ENCODE data around the gene COQ10A.

Gene COQ10A

GRCh38 chr12:56266693-56267442 is at the start of gene COQ10A:
COQ10A (plus strand) TSS chr12:56266942; CDS start chr12:56267119, 177 bp downstream.
- DNase-seq (ENCODE audit: low read depth in 3 of 3, low spot score in 1 of 3): peak; percentile 68 to 77 (median 68)

- no peak for DNase-seq (ENCODE audit: low read depth in 3 of 3, low spot score in 1 of 3)
Measured at GRCh38 chr12:56219840-56220239, 46.9 kb upstream of the COQ10A start.

GRCh38 chr12:56220611-56221231 is 46.0 kb upstream of the COQ10A start:
- DNase-seq (ENCODE audit: low read depth in 3 of 3, low spot score in 1 of 3): no peak

GRCh38 chr12:56221232-56221756 is 45.4 kb upstream of the COQ10A start:
- DNase-seq (ENCODE audit: low read depth in 3 of 3, low spot score in 1 of 3): no peak

- peak; percentile 79 to 86 (median 84) for DNase-seq (ENCODE audit: low read depth in 3 of 3, low spot score in 1 of 3)
Measured at GRCh38 chr12:56221757-56222530, 44.8 kb upstream of the COQ10A start, which contains the start of gene RNF41. RNF41 (minus strand) TSS chr12:56221922; CDS start chr12:56214047, 7,875 bp downstream.

- DNase-seq (ENCODE audit: low read depth in 3 of 3, low spot score in 1 of 3): no peak
Measured at GRCh38 chr12:56222531-56222895, 44.2 kb upstream of the COQ10A start.

GRCh38 chr12:56223571-56224101 is 43.1 kb upstream of the COQ10A start:
- no peak for DNase-seq (ENCODE audit: low read depth in 3 of 3, low spot score in 1 of 3)

GRCh38 chr12:56224102-56224701 is 42.5 kb upstream of the COQ10A start, which contains the start of gene NABP2:
NABP2 (plus strand) TSS chr12:56224342; CDS start chr12:56224857, 515 bp downstream.
- peak; percentile 77 to 83 (median 80) for DNase-seq (ENCODE audit: low read depth in 3 of 3, low spot score in 1 of 3)

- DNase-seq (ENCODE audit: low read depth in 3 of 3, low spot score in 1 of 3): no peak
Measured at GRCh38 chr12:56224954-56225353, 41.8 kb upstream of the COQ10A start.

GRCh38 chr12:56229082-56229481 is 37.7 kb upstream of the COQ10A start:
- no peak for DNase-seq (ENCODE audit: low read depth in 3 of 3, low spot score in 1 of 3)

GRCh38 chr12:56229916-56230431 is 36.8 kb upstream of the COQ10A start, which contains the start of gene SLC39A5:
SLC39A5 (plus strand) TSS chr12:56230051; CDS start chr12:56231275, 1,224 bp downstream.
- DNase-seq (ENCODE audit: low read depth in 3 of 3, low spot score in 1 of 3): no peak

GRCh38 chr12:56230432-56231183 is 36.1 kb upstream of the COQ10A start:
- DNase-seq (ENCODE audit: low read depth in 3 of 3, low spot score in 1 of 3): no peak

- DNase-seq (ENCODE audit: low read depth in 3 of 3, low spot score in 1 of 3): no peak
Measured at GRCh38 chr12:56231184-56231582, 35.6 kb upstream of the COQ10A start.

- no peak for DNase-seq (ENCODE audit: low read depth in 3 of 3, low spot score in 1 of 3)
Measured at GRCh38 chr12:56234746-56235436, 31.9 kb upstream of the COQ10A start.

GRCh38 chr12:56236091-56236490 is 30.7 kb upstream of the COQ10A start:
- DNase-seq (ENCODE audit: low read depth in 3 of 3, low spot score in 1 of 3): no peak

- no peak for DNase-seq (ENCODE audit: low read depth in 3 of 3, low spot score in 1 of 3)
Measured at GRCh38 chr12:56236985-56237384, 29.8 kb upstream of the COQ10A start.

GRCh38 chr12:56237552-56237951 is 29.2 kb upstream of the COQ10A start:
- DNase-seq (ENCODE audit: low read depth in 3 of 3, low spot score in 1 of 3): no peak

GRCh38 chr12:56241424-56242303 is 25.1 kb upstream of the COQ10A start:
- DNase-seq (ENCODE audit: low read depth in 3 of 3, low spot score in 1 of 3): no peak
